IPS-18a (cell line): ENCODE measurements around the gene CNBD2.
A peak's percentile ranks its signal among the peaks of the same experiment; 100 is the strongest.
"Not testable (repeated sequence)": the region's sequence is repeated elsewhere in the genome, so short reads cannot be mapped to it uniquely, and the experiment has no call there.

ENCODE experiments used
- H3K27ac ChIP-seq: one replicate; pipeline ENCODE4 v1.5.1; 2013; ENCODE audit warnings: low read length
- H3K27me3 ChIP-seq: one replicate; pipeline ENCODE4 v1.6.1; 2013; ENCODE audit warnings: mild to moderate bottlenecking, low read length; ENCODE audit not compliant: control insufficient read depth, insufficient read depth
- H3K36me3 ChIP-seq: one replicate; pipeline ENCODE4 v1.6.1; 2013; ENCODE audit warnings: low read depth, low read length; ENCODE audit not compliant: control insufficient read depth
- H3K4me1 ChIP-seq: one replicate; pipeline ENCODE4 v1.6.1; 2013; ENCODE audit warnings: low read depth, low read length; ENCODE audit not compliant: control insufficient read depth
- H3K4me3 ChIP-seq: one replicate; pipeline ENCODE4 v1.5.1; 2013; ENCODE audit warnings: low read length
- H3K9ac ChIP-seq: one replicate; pipeline ENCODE4 v1.6.1; 2013; ENCODE audit warnings: mild to moderate bottlenecking, low read length, moderate library complexity
- H3K9me3 ChIP-seq: one replicate; pipeline ENCODE4 v1.6.1; 2013; ENCODE audit warnings: low read depth, low read length; ENCODE audit not compliant: control insufficient read depth

The CNBD2 gene

GRCh38 chr20:36065427-36065998 is 97.1 kb downstream of the CNBD2 start:
- peak overlapping the region; percentile 68 for H3K4me3 ChIP-seq
- peaks cover 3% of the 10 kb centered on the region for H3K4me1 ChIP-seq
- H3K9ac ChIP-seq, result no peak overlapping the region
- no peaks in the 10 kb centered on the region for H3K36me3 ChIP-seq
- no peaks in the 10 kb centered on the region for H3K9me3 ChIP-seq
- H3K27ac ChIP-seq, result no peak overlapping the region
- peaks cover 37% of the 10 kb centered on the region for H3K27me3 ChIP-seq

- Histone ChIP-seq H3K4me1 (peaks cover 6% of the 10 kb centered on the region), H3K9ac (no peak overlapping the region)
Observed at GRCh38 chr20:36066777-36067176, 98.4 kb downstream of the CNBD2 start.

DNA sequence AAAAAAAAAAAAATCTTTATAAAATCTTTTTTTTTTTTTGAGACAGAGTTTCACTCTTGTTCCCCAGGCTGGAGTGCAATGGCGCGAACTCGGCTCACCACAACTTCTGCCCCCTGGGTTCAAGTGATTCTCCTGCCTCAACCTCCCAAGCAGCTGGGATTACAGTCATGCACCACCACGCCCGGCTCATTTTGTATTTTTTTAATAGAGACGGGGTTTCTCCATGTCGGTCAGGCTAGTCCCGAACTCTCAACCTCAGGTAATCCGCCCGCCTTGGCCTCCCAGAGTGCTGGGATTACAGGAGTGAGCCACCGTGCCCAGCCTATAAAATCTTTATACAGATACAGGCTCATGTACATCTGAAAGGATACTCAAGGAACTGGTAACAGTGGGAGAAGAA is 100.1 kb downstream of the CNBD2 start:
- peaks cover 24% of the 10 kb centered on the region for H3K27me3 ChIP-seq
- H3K27ac ChIP-seq, H3K4me1 ChIP-seq, H3K4me3 ChIP-seq, H3K9me3 ChIP-seq, H3K36me3 ChIP-seq, H3K9ac ChIP-seq: not testable (repeated sequence)

More at GRCh38 chr20:36066777-36067176, 98.4 kb downstream of the CNBD2 start:
- Histone ChIP-seq H3K27me3 (peaks cover 37% of the 10 kb centered on the region), H3K4me3 (no peak overlapping the region), H3K9me3 (no peaks in the 10 kb centered on the region), H3K27ac (no peak overlapping the region), H3K36me3 (no peaks in the 10 kb centered on the region)

GRCh38 chr20:36070451-36070850 is 102.1 kb downstream of the CNBD2 start:
- peaks cover 14% of the 10 kb centered on the region for H3K27me3 ChIP-seq
- no peaks in the 10 kb centered on the region for H3K9me3 ChIP-seq
- no peak overlapping the region for H3K27ac ChIP-seq
- peaks cover 6% of the 10 kb centered on the region for H3K4me1 ChIP-seq
- no peaks in the 10 kb centered on the region for H3K36me3 ChIP-seq
- H3K9ac ChIP-seq, result no peak overlapping the region
- H3K4me3 ChIP-seq, result no peak overlapping the region

- H3K27me3 ChIP-seq, result no peaks in the 10 kb centered on the region
- H3K9ac ChIP-seq, result no peak overlapping the region
- no peaks in the 10 kb centered on the region for H3K9me3 ChIP-seq
- H3K36me3 ChIP-seq, result no peaks in the 10 kb centered on the region
- peaks cover 6% of the 10 kb centered on the region for H3K4me1 ChIP-seq
- no peak overlapping the region for H3K4me3 ChIP-seq
- H3K27ac ChIP-seq, result no peak overlapping the region
Observed at GRCh38 chr20:36071848-36072247, 103.5 kb downstream of the CNBD2 start.

GRCh38 chr20:36074983-36075382 is 106.6 kb downstream of the CNBD2 start:
- peaks cover 6% of the 10 kb centered on the region for H3K4me1 ChIP-seq
- no peak overlapping the region for H3K4me3 ChIP-seq
- H3K27ac ChIP-seq, result no peak overlapping the region
- no peaks in the 10 kb centered on the region for H3K9me3 ChIP-seq
- no peak overlapping the region for H3K9ac ChIP-seq
- H3K36me3 ChIP-seq, result no peaks in the 10 kb centered on the region
- H3K27me3 ChIP-seq, result no peaks in the 10 kb centered on the region

DNA sequence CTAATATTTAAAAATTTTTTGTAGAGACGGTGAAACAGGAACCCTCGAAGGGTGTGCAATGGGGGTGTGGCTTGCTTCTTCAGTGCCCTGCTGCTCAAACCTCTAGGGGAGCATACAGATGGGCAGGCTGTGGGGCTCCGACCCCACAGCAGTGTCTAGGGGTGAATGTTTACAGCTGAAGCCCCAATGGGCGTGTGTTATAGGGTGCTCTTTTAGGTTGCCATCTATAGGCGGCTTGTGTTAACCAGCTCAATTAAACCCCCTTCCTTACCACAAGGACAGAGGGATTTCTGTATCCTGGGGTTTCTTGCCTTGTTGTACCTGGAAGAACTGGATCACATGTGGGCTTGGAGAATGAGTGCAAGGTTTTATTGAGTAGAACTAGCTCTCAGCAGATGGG is 109.4 kb downstream of the CNBD2 start:
- H3K36me3 ChIP-seq, H3K4me1 ChIP-seq, H3K27me3 ChIP-seq, H3K9ac ChIP-seq, H3K27ac ChIP-seq, H3K9me3 ChIP-seq, H3K4me3 ChIP-seq: not testable (repeated sequence)

GRCh38 chr20:36079486-36079885 is 111.1 kb downstream of the CNBD2 start:
- no peak overlapping the region for H3K27ac ChIP-seq
- H3K4me1 ChIP-seq, result no peaks in the 10 kb centered on the region
- no peak overlapping the region for H3K9ac ChIP-seq
- no peaks in the 10 kb centered on the region for H3K9me3 ChIP-seq
- H3K4me3 ChIP-seq, result no peak overlapping the region
- H3K36me3 ChIP-seq, result no peaks in the 10 kb centered on the region
- H3K27me3 ChIP-seq, result no peaks in the 10 kb centered on the region

DNA sequence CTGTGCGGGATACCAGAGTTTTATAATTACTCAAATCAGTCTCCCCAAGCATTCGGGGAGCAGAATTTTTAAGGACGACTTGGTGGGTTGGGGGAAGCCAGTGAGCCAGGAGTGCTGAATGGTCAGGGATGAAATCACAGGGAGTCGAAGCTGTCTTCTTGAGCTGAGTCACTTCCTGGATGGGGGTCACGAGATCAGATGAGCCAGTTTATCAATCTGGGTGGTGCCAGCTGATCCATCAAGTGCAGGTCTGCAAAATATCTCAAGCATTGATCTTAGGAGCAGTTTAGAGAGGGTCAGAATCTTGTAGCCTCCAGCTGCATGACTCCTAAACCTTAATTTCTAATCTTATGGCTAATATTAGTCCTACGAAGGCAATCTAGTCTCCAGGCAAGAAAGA is 111.6 kb downstream of the CNBD2 start:
- H3K4me3 ChIP-seq, H3K27ac ChIP-seq, H3K9ac ChIP-seq, H3K9me3 ChIP-seq, H3K36me3 ChIP-seq, H3K27me3 ChIP-seq, H3K4me1 ChIP-seq: not testable (repeated sequence)
